BLaER1 (cell line): ENCODE results near the gene CMC1.

Experiments used
- H3K27ac ChIP-seq: shearing (Covaris generic); formaldehyde crosslinking; 2 replicates; pipeline ENCODE4 v1.8.1; 2022
- H3K27me3 ChIP-seq: shearing (Covaris generic); formaldehyde crosslinking; 2 replicates; pipeline ENCODE4 v1.8.1; 2022
- H3K36me3 ChIP-seq: shearing (Covaris generic); formaldehyde crosslinking; 2 replicates; pipeline ENCODE4 v1.8.1; 2022
- H3K4me1 ChIP-seq: shearing (Covaris generic); formaldehyde crosslinking; 2 replicates; pipeline ENCODE4 v1.8.1; 2022
- H3K4me2 ChIP-seq: shearing (Covaris generic); formaldehyde crosslinking; 2 replicates; pipeline ENCODE4 v1.8.1; 2022
- H3K4me3 ChIP-seq: shearing (Covaris generic); formaldehyde crosslinking; 2 replicates; pipeline ENCODE4 v1.8.1; 2022
- H3K9ac ChIP-seq: shearing (Covaris generic); formaldehyde crosslinking; 2 replicates; pipeline ENCODE4 v1.8.1; 2022
- H3K9me3 ChIP-seq: shearing (Covaris generic); formaldehyde crosslinking; 2 replicates; pipeline ENCODE4 v1.8.1; 2022
- H4K20me1 ChIP-seq: shearing (Covaris generic); formaldehyde crosslinking; 2 replicates; pipeline ENCODE4 v1.8.1; 2022
- Cebpa-rat ChIP-seq: shearing (Covaris generic); IDR thresholded peaks from 2 replicates; pipeline ENCODE4 v1.8.1; 2022

Gene CMC1

GRCh38 chr3:28242519-28242918, 1.1 kb downstream of the CMC1 start:
- H3K4me1 ChIP-seq: peaks cover 32% of the 10 kb centered on the region
- H3K36me3 ChIP-seq: peaks cover 12% of the 10 kb centered on the region; the same call in 1 of the 2 replicates
- no peak for TF ChIP-seq Cebpa-rat
- H3K27me3 ChIP-seq: no peaks in the 10 kb centered on the region
- H3K4me3 ChIP-seq: peak overlapping the region; percentile 85
- no peaks in the 10 kb centered on the region for H4K20me1 ChIP-seq
- peak overlapping the region; percentile 90 for H3K4me2 ChIP-seq
- peaks cover 33% of the 10 kb centered on the region for H3K9me3 ChIP-seq
- 0 out of 2 replicates have a peak overlapping the region, but pooled peaks have one; percentile 88 for H3K9ac ChIP-seq
- no peak overlapping the region for H3K27ac ChIP-seq

GRCh38 chr3:28243424-28244106, 2.1 kb downstream of the CMC1 start:
- peaks cover 37% of the 10 kb centered on the region for H3K4me1 ChIP-seq
- H3K27me3 ChIP-seq: no peaks in the 10 kb centered on the region
- H3K27ac ChIP-seq: no peak overlapping the region
- TF ChIP-seq Cebpa-rat: no peak
- no peak overlapping the region for H3K4me2 ChIP-seq
- H3K36me3 ChIP-seq: peaks cover 12% of the 10 kb centered on the region; the same call in 1 of the 2 replicates
- H3K9ac ChIP-seq: no peak overlapping the region
- no peak overlapping the region for H3K4me3 ChIP-seq
- H4K20me1 ChIP-seq: no peaks in the 10 kb centered on the region
- peaks cover 39% of the 10 kb centered on the region for H3K9me3 ChIP-seq

- Histone ChIP-seq H4K20me1 (no peaks in the 10 kb centered on the region), H3K36me3 (peaks cover 15% of the 10 kb centered on the region; the same call in 1 of the 2 replicates), H3K27ac (no peak overlapping the region), H3K9ac (no peak overlapping the region), H3K4me1 (peaks cover 39% of the 10 kb centered on the region), H3K9me3 (peaks cover 42% of the 10 kb centered on the region), H3K4me2 (no peak overlapping the region), H3K4me3 (no peak overlapping the region), H3K27me3 (no peaks in the 10 kb centered on the region)
- no peak for TF ChIP-seq Cebpa-rat
These were observed 3.1 kb downstream of the CMC1 start for GRCh38 chr3:28244491-28244890.

- Histone ChIP-seq H3K4me1 (peaks cover 41% of the 10 kb centered on the region), H3K27me3 (no peaks in the 10 kb centered on the region), H3K36me3 (peaks cover 26% of the 10 kb centered on the region), H3K9ac (no peak overlapping the region), H3K27ac (no peak overlapping the region), H3K4me3 (no peak overlapping the region), H3K4me2 (no peak overlapping the region), H3K9me3 (peaks cover 52% of the 10 kb centered on the region), H4K20me1 (no peaks in the 10 kb centered on the region; the same call in 1 of the 2 replicates)
- TF ChIP-seq Cebpa-rat: no peak
These were observed 5.9 kb downstream of the CMC1 start for GRCh38 chr3:28247286-28247685.

- H3K27ac ChIP-seq: no peak overlapping the region
- no peaks in the 10 kb centered on the region for H3K27me3 ChIP-seq
- TF ChIP-seq Cebpa-rat: no peak
- no peak overlapping the region for H3K9ac ChIP-seq
- peaks cover 23% of the 10 kb centered on the region for H3K4me1 ChIP-seq
- H4K20me1 ChIP-seq: no peaks in the 10 kb centered on the region; the same call in 1 of the 2 replicates
- H3K36me3 ChIP-seq: peaks cover 38% of the 10 kb centered on the region
- peaks cover 33% of the 10 kb centered on the region for H3K9me3 ChIP-seq
- peak overlapping the region; percentile 17 for H3K4me2 ChIP-seq
- H3K4me3 ChIP-seq: no peak overlapping the region
These were observed 9.6 kb downstream of the CMC1 start for GRCh38 chr3:28250999-28251398.

GRCh38 chr3:28252001-28252431, 10.6 kb downstream of the CMC1 start:
- Histone ChIP-seq H3K4me1 (peaks cover 23% of the 10 kb centered on the region), H3K27ac (no peak overlapping the region), H4K20me1 (no peaks in the 10 kb centered on the region; the same call in 1 of the 2 replicates), H3K36me3 (peaks cover 33% of the 10 kb centered on the region), H3K4me3 (no peak overlapping the region), H3K9me3 (peaks cover 24% of the 10 kb centered on the region), H3K4me2 (no peak overlapping the region), H3K27me3 (no peaks in the 10 kb centered on the region), H3K9ac (no peak overlapping the region)
- TF ChIP-seq Cebpa-rat: no peak

- Histone ChIP-seq H3K9me3 (peaks cover 14% of the 10 kb centered on the region), H4K20me1 (no peaks in the 10 kb centered on the region; the same call in 1 of the 2 replicates), H3K36me3 (peaks cover 32% of the 10 kb centered on the region), H3K4me1 (peaks cover 22% of the 10 kb centered on the region), H3K27me3 (no peaks in the 10 kb centered on the region), H3K27ac (no peak overlapping the region), H3K4me2 (no peak overlapping the region), H3K9ac (no peak overlapping the region), H3K4me3 (no peak overlapping the region)
- TF ChIP-seq Cebpa-rat: no peak
These were observed 11.8 kb downstream of the CMC1 start for GRCh38 chr3:28253040-28253715.

- Histone ChIP-seq H3K36me3 (peaks cover 27% of the 10 kb centered on the region), H3K4me1 (no peaks in the 10 kb centered on the region), H3K27ac (no peak overlapping the region), H4K20me1 (no peaks in the 10 kb centered on the region), H3K9me3 (peaks cover 19% of the 10 kb centered on the region; the same call in 1 of the 2 replicates), H3K4me3 (no peak overlapping the region), H3K4me2 (no peak overlapping the region), H3K27me3 (no peaks in the 10 kb centered on the region), H3K9ac (no peak overlapping the region)
- TF ChIP-seq Cebpa-rat: no peak
These were observed 20.6 kb downstream of the CMC1 start for GRCh38 chr3:28262001-28262400.

- no peak overlapping the region for H3K4me2 ChIP-seq
- H3K4me3 ChIP-seq: no peak overlapping the region
- no peaks in the 10 kb centered on the region for H4K20me1 ChIP-seq
- H3K27me3 ChIP-seq: no peaks in the 10 kb centered on the region
- H3K4me1 ChIP-seq: no peaks in the 10 kb centered on the region
- peaks cover 54% of the 10 kb centered on the region for H3K36me3 ChIP-seq
- no peak for TF ChIP-seq Cebpa-rat
- H3K9ac ChIP-seq: no peak overlapping the region
- no peak overlapping the region for H3K27ac ChIP-seq
- H3K9me3 ChIP-seq: peaks cover 29% of the 10 kb centered on the region
These were observed 24.2 kb downstream of the CMC1 start for GRCh38 chr3:28265641-28266040.
